ENCODE measurements around the gene PNMA8A.

Gene PNMA8A
- total RNA-seq = 0 reads per million in 3 donors

- Histone ChIP-seq H3K4me1 (ENCODE audit: control insufficient read depth, insufficient read depth, low read length, poor library complexity, severe bottlenecking) (peaks cover 4% of the 10 kb centered on the region), H3K9me3 (ENCODE audit: control insufficient read depth, low read length) (no peaks in the 10 kb centered on the region), H3K27ac (ENCODE audit: insufficient read depth, low read length, poor library complexity, severe bottlenecking) (no peak within 1 kb of the TSS), H3K4me3 (ENCODE audit: insufficient read depth, low read depth, low read length, poor library complexity, severe bottlenecking) (no peak within 1 kb of the TSS), H3K27me3 (replicated peaks; ENCODE audit: control insufficient read depth, insufficient read depth, low read length, poor library complexity, severe bottlenecking) (peaks cover 6% of the 10 kb centered on the region), H3K36me3 (ENCODE audit: control insufficient read depth, insufficient read depth, low read length) (no peaks in the 10 kb centered on the region)
- DNase-seq = no peak
These were observed at the start of gene PNMA8A for GRCh38 chr19:46471116-46471733. Gene PNMA8A (minus strand): TSS chr19:46471563. CDS start chr19:46471035, 528 bp downstream.

GRCh38 chr19:46520616-46521015, 49.3 kb upstream of the PNMA8A start:
- peaks cover 32% of the 10 kb centered on the region for H3K4me1 ChIP-seq (ENCODE audit: control insufficient read depth, insufficient read depth, low read length, poor library complexity, severe bottlenecking)
- H3K36me3 ChIP-seq (ENCODE audit: control insufficient read depth, insufficient read depth, low read length) = no peaks in the 10 kb centered on the region
- peaks cover 3% of the 10 kb centered on the region for H3K9me3 ChIP-seq (ENCODE audit: control insufficient read depth, low read length)
- no peak overlapping the region for H3K4me3 ChIP-seq (ENCODE audit: insufficient read depth, low read depth, low read length, poor library complexity, severe bottlenecking)
- peak overlapping the region; percentile 18 for H3K27ac ChIP-seq (ENCODE audit: insufficient read depth, low read length, poor library complexity, severe bottlenecking)
- no peak for DNase-seq
- H3K27me3 ChIP-seq (replicated peaks; ENCODE audit: control insufficient read depth, insufficient read depth, low read length, poor library complexity, severe bottlenecking) = no peaks in the 10 kb centered on the region

- no peaks in the 10 kb centered on the region for H3K27me3 ChIP-seq (replicated peaks; ENCODE audit: control insufficient read depth, insufficient read depth, low read length, poor library complexity, severe bottlenecking)
- H3K36me3 ChIP-seq (ENCODE audit: control insufficient read depth, insufficient read depth, low read length) = no peaks in the 10 kb centered on the region
- H3K4me1 ChIP-seq (ENCODE audit: control insufficient read depth, insufficient read depth, low read length, poor library complexity, severe bottlenecking) = peaks cover 18% of the 10 kb centered on the region
- H3K9me3 ChIP-seq (ENCODE audit: control insufficient read depth, low read length) = no peaks in the 10 kb centered on the region
- DNase-seq = no peak
- no peak overlapping the region for H3K4me3 ChIP-seq (ENCODE audit: insufficient read depth, low read depth, low read length, poor library complexity, severe bottlenecking)
- no peak overlapping the region for H3K27ac ChIP-seq (ENCODE audit: insufficient read depth, low read length, poor library complexity, severe bottlenecking)
These were observed 46.1 kb upstream of the PNMA8A start for GRCh38 chr19:46517471-46517870.

GRCh38 chr19:46515879-46516350, 44.6 kb upstream of the PNMA8A start:
- H3K27me3 ChIP-seq (replicated peaks; ENCODE audit: control insufficient read depth, insufficient read depth, low read length, poor library complexity, severe bottlenecking) = no peaks in the 10 kb centered on the region
- H3K9me3 ChIP-seq (ENCODE audit: control insufficient read depth, low read length) = no peaks in the 10 kb centered on the region
- no peak overlapping the region for H3K27ac ChIP-seq (ENCODE audit: insufficient read depth, low read length, poor library complexity, severe bottlenecking)
- H3K36me3 ChIP-seq (ENCODE audit: control insufficient read depth, insufficient read depth, low read length) = no peaks in the 10 kb centered on the region
- H3K4me3 ChIP-seq (ENCODE audit: insufficient read depth, low read depth, low read length, poor library complexity, severe bottlenecking) = no peak overlapping the region
- DNase-seq = no peak
- H3K4me1 ChIP-seq (ENCODE audit: control insufficient read depth, insufficient read depth, low read length, poor library complexity, severe bottlenecking) = peaks cover 18% of the 10 kb centered on the region

GRCh38 chr19:46515290-46515609, 43.9 kb upstream of the PNMA8A start:
- Histone ChIP-seq H3K36me3 (ENCODE audit: control insufficient read depth, insufficient read depth, low read length) (no peaks in the 10 kb centered on the region), H3K27ac (ENCODE audit: insufficient read depth, low read length, poor library complexity, severe bottlenecking) (no peak overlapping the region), H3K4me1 (ENCODE audit: control insufficient read depth, insufficient read depth, low read length, poor library complexity, severe bottlenecking) (peaks cover 12% of the 10 kb centered on the region), H3K27me3 (replicated peaks; ENCODE audit: control insufficient read depth, insufficient read depth, low read length, poor library complexity, severe bottlenecking) (no peaks in the 10 kb centered on the region), H3K9me3 (ENCODE audit: control insufficient read depth, low read length) (no peaks in the 10 kb centered on the region), H3K4me3 (ENCODE audit: insufficient read depth, low read depth, low read length, poor library complexity, severe bottlenecking) (no peak overlapping the region)
- DNase-seq = no peak

GRCh38 chr19:46514589-46515289, 43.4 kb upstream of the PNMA8A start:
- Histone ChIP-seq H3K9me3 (ENCODE audit: control insufficient read depth, low read length) (no peaks in the 10 kb centered on the region), H3K36me3 (ENCODE audit: control insufficient read depth, insufficient read depth, low read length) (no peaks in the 10 kb centered on the region), H3K4me1 (ENCODE audit: control insufficient read depth, insufficient read depth, low read length, poor library complexity, severe bottlenecking) (peaks cover 8% of the 10 kb centered on the region), H3K27ac (ENCODE audit: insufficient read depth, low read length, poor library complexity, severe bottlenecking) (no peak overlapping the region), H3K4me3 (ENCODE audit: insufficient read depth, low read depth, low read length, poor library complexity, severe bottlenecking) (no peak overlapping the region), H3K27me3 (replicated peaks; ENCODE audit: control insufficient read depth, insufficient read depth, low read length, poor library complexity, severe bottlenecking) (no peaks in the 10 kb centered on the region)
- DNase-seq = no peak

- DNase-seq = peak in 2 of 3 donors; percentile 40 to 48
- no peak overlapping the region for H3K27ac ChIP-seq (ENCODE audit: insufficient read depth, low read length, poor library complexity, severe bottlenecking)
- H3K36me3 ChIP-seq (ENCODE audit: control insufficient read depth, insufficient read depth, low read length) = no peaks in the 10 kb centered on the region
- H3K27me3 ChIP-seq (replicated peaks; ENCODE audit: control insufficient read depth, insufficient read depth, low read length, poor library complexity, severe bottlenecking) = no peaks in the 10 kb centered on the region
- H3K4me3 ChIP-seq (ENCODE audit: insufficient read depth, low read depth, low read length, poor library complexity, severe bottlenecking) = no peak overlapping the region
- peaks cover 5% of the 10 kb centered on the region for H3K4me1 ChIP-seq (ENCODE audit: control insufficient read depth, insufficient read depth, low read length, poor library complexity, severe bottlenecking)
- no peaks in the 10 kb centered on the region for H3K9me3 ChIP-seq (ENCODE audit: control insufficient read depth, low read length)
These were observed 42.3 kb upstream of the PNMA8A start for GRCh38 chr19:46513461-46514236.

- H3K27me3 ChIP-seq (replicated peaks; ENCODE audit: control insufficient read depth, insufficient read depth, low read length, poor library complexity, severe bottlenecking) = no peaks in the 10 kb centered on the region
- H3K9me3 ChIP-seq (ENCODE audit: control insufficient read depth, low read length) = no peaks in the 10 kb centered on the region
- H3K4me3 ChIP-seq (ENCODE audit: insufficient read depth, low read depth, low read length, poor library complexity, severe bottlenecking) = no peak overlapping the region
- H3K36me3 ChIP-seq (ENCODE audit: control insufficient read depth, insufficient read depth, low read length) = no peaks in the 10 kb centered on the region
- DNase-seq = no peak
- H3K27ac ChIP-seq (ENCODE audit: insufficient read depth, low read length, poor library complexity, severe bottlenecking) = no peak overlapping the region
- H3K4me1 ChIP-seq (ENCODE audit: control insufficient read depth, insufficient read depth, low read length, poor library complexity, severe bottlenecking) = peaks cover 5% of the 10 kb centered on the region
These were observed 39.9 kb upstream of the PNMA8A start for GRCh38 chr19:46511237-46511636.

- Histone ChIP-seq H3K27me3 (replicated peaks; ENCODE audit: control insufficient read depth, insufficient read depth, low read length, poor library complexity, severe bottlenecking) (no peaks in the 10 kb centered on the region), H3K36me3 (ENCODE audit: control insufficient read depth, insufficient read depth, low read length) (no peaks in the 10 kb centered on the region), H3K9me3 (ENCODE audit: control insufficient read depth, low read length) (no peaks in the 10 kb centered on the region), H3K4me3 (ENCODE audit: insufficient read depth, low read depth, low read length, poor library complexity, severe bottlenecking) (no peak overlapping the region), H3K27ac (ENCODE audit: insufficient read depth, low read length, poor library complexity, severe bottlenecking) (no peak overlapping the region), H3K4me1 (ENCODE audit: control insufficient read depth, insufficient read depth, low read length, poor library complexity, severe bottlenecking) (no peaks in the 10 kb centered on the region)
- DNase-seq = no peak
These were observed 36.8 kb upstream of the PNMA8A start for GRCh38 chr19:46508206-46508605.

All from effector memory CD4-positive, alpha-beta T cell (primary cell).